Cerebellar nuclear complex (tissue), 1 donor: Measurements from ENCODE around the gene SPAG8.
A peak's percentile ranks its signal among the peaks of the same experiment; 100 is the strongest.

Experiments
- DNase-seq, 2 experiments: peaks; one replicate each; lab custom pipeline; 2025; lab: John Stamatoyannopoulos, UW

Gene SPAG8

DNA sequence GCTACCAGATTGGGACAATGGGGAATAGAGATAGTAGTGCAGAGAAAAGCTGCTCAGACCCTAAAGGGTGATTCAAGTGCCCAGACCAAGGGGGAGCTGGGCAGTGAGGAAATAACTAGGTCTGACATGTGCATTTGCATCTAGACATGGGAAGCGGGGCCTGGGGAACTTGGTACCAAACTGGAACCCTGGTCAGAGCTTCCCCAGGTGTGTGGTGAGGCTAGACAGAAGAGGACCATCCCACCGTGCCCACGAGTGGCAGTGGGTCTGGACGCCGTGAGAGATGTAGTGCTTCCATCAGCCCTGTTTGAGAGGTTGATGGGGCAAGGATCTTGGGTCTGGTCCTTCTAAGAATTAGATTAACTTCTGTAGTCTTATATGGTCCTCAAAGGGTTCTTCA lies 24.5 kb upstream of the SPAG8 start:
- DNase-seq, result no peak

GRCh38 chr9:35835766-35836165 lies 23.7 kb upstream of the SPAG8 start:
- no peak for DNase-seq

GRCh38 chr9:35835216-35835632 lies 23.2 kb upstream of the SPAG8 start:
- DNase-seq, result no peak

- DNase-seq, result no peak
These were observed 22.5 kb upstream of the SPAG8 start for GRCh38 chr9:35834260-35835215.

DNA sequence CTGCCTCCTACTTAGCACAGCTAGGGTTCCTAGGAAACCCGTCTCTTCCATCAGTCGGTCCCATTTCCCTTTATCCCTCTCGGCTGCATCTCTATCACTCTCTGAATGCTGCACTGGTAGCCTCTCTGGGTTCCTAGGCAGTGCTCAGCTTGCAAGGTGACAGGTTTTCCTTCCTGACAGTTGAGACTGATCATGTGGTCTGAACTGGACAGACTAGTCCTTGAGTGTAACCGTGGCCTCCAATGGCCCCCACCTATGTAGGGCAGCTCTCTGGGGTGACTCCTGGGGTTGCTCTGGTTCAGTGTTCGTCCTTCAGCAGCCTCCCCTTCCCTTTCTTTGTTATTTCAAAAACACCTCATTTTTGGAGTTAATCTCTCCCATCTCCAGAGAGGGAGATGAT lies 20.8 kb upstream of the SPAG8 start:
- no peak for DNase-seq

GRCh38 chr9:35831040-35831439 lies 19.0 kb upstream of the SPAG8 start:
- DNase-seq, result no peak

DNA sequence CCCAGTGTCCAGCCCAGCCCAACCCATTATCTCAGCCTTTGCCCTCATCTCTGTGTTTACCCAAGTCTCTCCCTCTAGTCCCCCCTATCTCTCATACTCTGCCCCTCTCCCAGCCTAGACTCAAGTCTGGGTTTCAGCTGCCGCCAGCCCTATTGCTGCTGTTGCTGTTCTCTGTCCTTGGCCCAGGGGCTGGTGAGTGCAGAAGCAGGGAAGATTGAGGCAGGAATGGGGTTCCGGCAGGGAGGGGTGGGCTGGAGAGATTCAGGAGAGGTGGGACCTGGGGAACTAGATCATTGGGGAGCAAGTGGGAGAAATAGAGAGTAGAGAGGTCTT lies 17.7 kb upstream of the SPAG8 start:
- DNase-seq, result no peak

DNA sequence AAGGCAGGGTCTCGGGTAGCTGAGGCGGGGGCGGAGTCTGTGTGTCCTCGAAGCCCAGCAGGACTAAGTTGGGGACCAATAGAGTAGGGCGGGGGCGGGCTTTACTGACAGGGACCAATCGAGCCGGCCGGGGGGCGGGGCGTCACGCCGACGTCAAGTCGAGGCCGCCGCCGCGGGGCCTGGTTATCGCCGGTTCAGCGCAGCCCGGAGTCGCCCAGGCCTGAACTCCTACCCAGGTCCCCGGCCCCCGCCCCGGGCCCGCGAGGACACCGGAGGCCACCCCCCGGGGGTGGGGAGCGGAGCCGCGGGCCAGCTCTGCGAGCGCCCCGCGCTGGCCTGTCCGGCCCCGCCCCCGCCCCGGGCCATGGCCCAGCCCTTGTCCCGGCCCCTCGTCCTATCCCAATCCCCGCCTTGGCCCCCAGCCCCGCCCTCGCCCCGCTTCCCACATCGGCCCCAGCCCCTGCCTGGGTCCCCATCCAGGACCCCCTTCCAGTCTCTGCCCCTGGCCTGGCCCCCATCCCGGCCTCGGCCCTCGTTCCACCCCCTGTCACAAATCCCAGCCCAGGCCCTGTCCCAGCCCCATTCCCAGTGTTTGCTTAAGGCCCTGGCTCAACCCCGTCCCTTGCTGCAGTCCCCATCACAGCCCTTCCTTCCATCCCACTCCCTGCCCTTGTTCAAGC lies 17.2 kb upstream of the SPAG8 start, which contains the start of gene TMEM8B:
Gene TMEM8B, plus strand, starts transcription at position 145 of the 680 bp plus-strand sequence. Its CDS starts 220 bp downstream, at position 365.
- DNase-seq, result peak in 1 of 2 experiments; percentile 72

DNA sequence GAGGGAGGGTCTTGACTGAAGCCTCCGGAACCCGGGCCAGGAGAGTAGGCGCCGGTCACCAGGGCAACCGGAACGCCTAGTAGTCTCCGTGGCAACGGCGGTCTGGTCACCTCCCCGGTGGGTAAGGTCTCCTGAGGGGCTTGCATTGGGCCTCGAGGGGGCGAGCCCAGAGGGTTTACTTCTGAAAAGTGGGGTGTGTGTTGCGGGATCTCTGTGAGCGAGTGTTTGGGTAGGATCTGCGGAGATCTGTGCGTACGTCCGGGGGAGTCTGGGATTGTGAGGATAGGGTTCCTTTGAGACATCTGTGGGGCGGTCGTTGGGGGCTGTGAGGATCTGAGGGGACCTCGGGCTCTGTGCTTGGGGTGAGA lies 16.6 kb upstream of the SPAG8 start, which contains the start of gene FAM221B:
Gene FAM221B, minus strand, starts transcription at position 17 of the 368 bp plus-strand sequence. CDS start 2,571 bp downstream, outside the sequence.
- no peak for DNase-seq

DNA sequence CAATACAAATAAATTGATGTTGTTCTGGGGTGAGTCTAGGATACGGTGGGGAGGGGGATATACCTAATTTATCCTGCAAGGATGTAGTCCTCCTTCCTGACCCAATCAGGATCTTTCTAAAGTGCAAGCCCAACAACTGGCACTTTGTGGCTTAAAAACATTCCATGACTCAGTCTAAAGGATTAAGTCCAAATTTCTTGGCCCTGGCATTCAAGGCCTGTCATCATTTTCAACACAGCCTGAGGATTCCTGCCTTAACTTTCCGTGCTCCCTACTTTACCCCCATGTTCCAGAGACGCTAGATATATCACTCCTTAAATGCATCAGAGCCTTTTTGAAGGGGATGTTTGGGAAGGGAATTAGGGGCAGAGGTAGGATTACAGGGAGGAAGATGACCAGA lies 15.4 kb upstream of the SPAG8 start:
- DNase-seq, result no peak

DNA sequence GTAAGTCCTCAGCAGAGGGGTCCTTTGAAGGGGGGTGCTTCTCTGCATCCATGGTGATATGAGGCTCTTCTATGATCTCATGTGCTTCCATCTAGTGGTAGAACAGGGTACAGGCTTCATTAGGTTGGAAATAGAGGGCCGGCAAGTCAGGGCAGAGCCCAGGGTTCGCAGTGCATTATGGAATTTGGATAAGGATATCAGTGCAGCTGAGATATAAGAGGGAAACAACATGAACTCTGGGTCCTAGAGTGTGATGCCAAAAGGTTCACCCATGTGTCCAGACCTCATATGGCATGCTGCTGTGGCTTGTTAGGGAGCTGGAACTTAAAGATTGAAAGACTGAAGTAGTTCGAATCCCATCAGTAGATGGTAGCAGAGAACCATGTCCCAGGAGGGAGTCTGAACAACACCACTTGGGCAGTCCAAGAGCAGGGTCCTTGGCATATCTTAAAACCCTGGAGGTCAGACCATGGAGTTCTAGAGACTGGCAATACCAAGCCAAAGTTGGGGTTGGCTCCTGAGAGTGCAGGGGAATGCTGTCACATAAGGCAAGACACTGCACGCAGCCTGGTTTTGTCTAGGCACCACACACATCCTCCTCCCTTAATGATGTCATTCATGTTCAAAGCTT lies 14.1 kb upstream of the SPAG8 start:
- DNase-seq, result no peak

- DNase-seq, result no peak
These were observed 10.9 kb upstream of the SPAG8 start for GRCh38 chr9:35822926-35823325.

DNA sequence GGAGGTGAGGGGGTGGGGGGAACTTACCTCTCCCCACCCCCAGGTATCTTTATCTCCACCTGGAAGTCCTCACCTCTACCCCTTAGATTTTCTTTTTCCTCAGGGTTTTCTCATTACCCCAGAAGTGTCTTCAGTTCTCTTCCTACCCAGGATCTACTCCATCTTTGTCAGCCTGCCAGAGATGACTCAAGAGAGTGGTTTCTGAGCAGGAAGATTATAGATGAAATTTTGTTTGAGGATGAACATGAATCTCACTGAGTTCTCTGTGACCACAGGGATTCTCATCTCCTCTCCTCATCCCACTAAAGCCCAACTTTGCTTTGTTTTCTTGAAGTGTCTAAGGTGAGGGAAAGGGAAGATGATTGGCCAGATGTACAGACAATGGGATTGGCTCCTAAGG lies 8.0 kb upstream of the SPAG8 start:
- DNase-seq, result no peak

GRCh38 chr9:35818341-35818740 lies 6.3 kb upstream of the SPAG8 start:
- DNase-seq, result no peak

- DNase-seq, result no peak
These were observed 4.6 kb upstream of the SPAG8 start for GRCh38 chr9:35816708-35817107.

GRCh38 chr9:35814841-35815543 lies 2.9 kb upstream of the SPAG8 start, which contains the start of gene HINT2:
Gene HINT2 (minus strand): TSS chr9:35815042. CDS start chr9:35814979, 63 bp downstream.
- DNase-seq, result peak; percentile 97 to 99

- DNase-seq, result peak in 1 of 2 experiments; percentile 26
These were observed 2.2 kb upstream of the SPAG8 start for GRCh38 chr9:35814106-35814840.

DNA sequence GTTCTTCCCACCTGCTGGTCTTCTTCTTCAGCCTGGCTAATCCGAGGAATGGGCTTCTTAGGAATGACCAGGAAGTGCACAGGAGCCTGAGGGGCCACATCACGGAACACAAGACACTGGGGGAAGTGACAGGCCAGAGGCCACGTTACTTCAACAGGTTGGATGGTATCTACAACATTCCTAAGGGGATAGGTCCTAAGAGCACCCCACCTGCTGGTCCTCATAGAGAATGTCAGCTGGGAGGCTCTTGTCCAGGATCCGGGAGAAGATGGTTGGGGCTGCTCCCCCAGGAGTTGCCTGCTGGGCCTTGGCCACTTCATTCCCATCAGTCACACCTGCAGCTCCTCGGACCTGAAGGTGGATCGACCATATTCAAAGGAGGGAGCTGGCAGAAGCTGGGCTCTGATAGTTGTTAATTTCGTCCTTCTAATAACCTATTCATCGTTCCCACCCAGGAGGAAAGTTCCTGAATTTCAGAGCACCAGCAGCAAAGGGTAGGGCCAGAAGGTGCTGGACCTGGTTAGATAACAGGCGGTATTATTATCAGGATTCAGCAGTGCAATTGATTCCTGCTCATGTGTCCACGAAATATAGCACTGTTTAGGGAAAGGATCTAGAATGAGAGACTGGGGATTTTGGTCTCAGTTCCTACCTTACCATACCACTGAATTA lies 1.5 kb upstream of the SPAG8 start:
- DNase-seq, result no peak

DNA sequence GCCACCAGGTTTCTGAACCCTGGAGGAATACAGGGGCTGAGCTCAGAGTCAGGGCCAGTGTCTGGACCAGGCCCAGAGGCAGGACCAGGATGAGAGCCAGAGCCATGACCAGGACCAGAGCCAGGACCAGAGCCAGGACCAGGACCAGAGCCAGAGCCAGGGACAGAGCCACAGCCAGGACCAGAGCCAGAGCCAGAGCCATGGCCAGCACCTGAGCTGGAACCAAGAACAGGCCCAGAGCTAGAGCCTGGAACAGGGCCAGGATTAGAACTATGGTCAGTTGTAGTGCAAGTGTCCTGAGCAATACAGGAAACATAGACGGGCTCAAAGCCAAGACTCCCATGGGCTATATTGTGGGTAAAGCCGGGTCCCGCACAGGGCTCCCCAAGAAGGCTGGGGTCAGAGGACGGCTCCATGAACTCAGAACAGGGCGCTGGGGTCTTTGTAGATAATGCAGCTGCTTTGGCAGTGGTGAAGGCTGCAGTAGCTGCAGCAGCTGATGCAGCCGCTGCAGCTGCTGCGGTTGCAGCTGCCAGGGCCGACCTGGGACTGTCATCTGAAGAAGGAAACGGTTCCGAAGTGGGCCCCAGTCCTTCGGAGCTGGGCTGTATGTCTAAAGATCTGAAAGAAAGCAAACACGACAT lies 559 bp downstream of the SPAG8 start:
- DNase-seq, result no peak

DNA sequence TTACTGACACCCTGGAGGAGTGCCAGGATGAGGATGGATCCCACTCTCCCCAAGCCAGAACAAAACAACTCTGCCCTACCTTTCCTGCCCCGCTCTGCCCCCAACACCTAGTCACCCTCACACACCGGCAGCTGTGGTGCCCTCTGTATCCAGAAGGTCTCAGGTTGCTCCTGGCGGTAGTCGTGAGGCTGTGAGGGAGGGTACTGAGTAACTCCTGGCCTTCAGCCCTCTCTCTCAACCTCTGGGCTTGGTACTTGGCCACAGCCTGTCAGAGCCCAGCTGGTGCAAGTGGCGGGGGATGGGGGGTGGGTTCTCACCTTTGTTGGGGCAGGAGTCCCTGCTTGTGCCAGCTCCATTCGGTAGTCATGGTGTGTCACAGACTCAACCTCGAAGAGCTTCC lies 1.9 kb downstream of the SPAG8 start:
- no peak for DNase-seq
